ENCODE data around the gene PTDSS2.
A peak's percentile ranks its signal among the peaks of the same experiment; 100 is the strongest.
"Not testable (repeated sequence)": the region's sequence is repeated elsewhere in the genome, so short reads cannot be mapped to it uniquely, and the experiment has no call there.

The PTDSS2 gene

GRCh38 chr11:433641-434040 is 16.4 kb upstream of the PTDSS2 start:
- DNase-seq = no peak

GRCh38 chr11:434496-434895 is 15.6 kb upstream of the PTDSS2 start:
- no peak for DNase-seq

GRCh38 chr11:434999-435740 is 14.9 kb upstream of the PTDSS2 start:
- DNase-seq = not testable (repeated sequence)

- DNase-seq = no peak
Observed at GRCh38 chr11:437228-437870, 12.7 kb upstream of the PTDSS2 start.

- no peak for DNase-seq
Observed at GRCh38 chr11:438101-438844, 11.8 kb upstream of the PTDSS2 start.

GRCh38 chr11:439315-440064 is 10.6 kb upstream of the PTDSS2 start:
- DNase-seq = no peak

GRCh38 chr11:440065-441042 is 9.7 kb upstream of the PTDSS2 start:
- DNase-seq = peak; percentile 12 to 59 (median 38)

- DNase-seq = no peak
Observed at GRCh38 chr11:441043-441417, 9.0 kb upstream of the PTDSS2 start.

- peak in 1 of 4 experiments; percentile 22 for DNase-seq
Observed at GRCh38 chr11:441418-442274, 8.4 kb upstream of the PTDSS2 start, which contains the start of gene ANO9. Gene ANO9, minus strand, starts transcription at chr11:442011. Its CDS starts 85 bp downstream, at chr11:441926.

- DNase-seq = no peak
Observed at GRCh38 chr11:442611-443081, 7.4 kb upstream of the PTDSS2 start.

GRCh38 chr11:443542-444199 is 6.4 kb upstream of the PTDSS2 start:
- DNase-seq = peak in 2 of 4 experiments; percentile 24 to 29

GRCh38 chr11:444396-445144 is 5.5 kb upstream of the PTDSS2 start:
- peak in 2 of 4 experiments; percentile 16 to 37 for DNase-seq

GRCh38 chr11:445765-446588 is 4.1 kb upstream of the PTDSS2 start:
- no peak for DNase-seq

- no peak for DNase-seq
Observed at GRCh38 chr11:446891-447290, 3.2 kb upstream of the PTDSS2 start.

GRCh38 chr11:447923-448731 is 2.0 kb upstream of the PTDSS2 start:
- DNase-seq = peak; percentile 93 to 99 (median 97)

GRCh38 chr11:450809-451451 is 851 bp downstream of the PTDSS2 start:
- DNase-seq = peak; percentile 48 to 73 (median 62)

- DNase-seq = no peak
Observed at GRCh38 chr11:451738-452137, 1.7 kb downstream of the PTDSS2 start.

Data from suppressor macrophage (primary cell).